ENCODE measurements around the gene SPATA2L. TPM values are rescaled to one million over a fixed set of nuclear protein-coding genes. Genes with fewer than 3 reads are reported as not detected.
A peak's percentile ranks its signal among the peaks of the same experiment; 100 is the strongest.

Gene SPATA2L
- total RNA-seq, 5 donors from 2014 or later (not counting 1 experiment from before 2014, with no cell fraction given) = 14.4 to 24.9 (median 15.9) TPM

DNA sequence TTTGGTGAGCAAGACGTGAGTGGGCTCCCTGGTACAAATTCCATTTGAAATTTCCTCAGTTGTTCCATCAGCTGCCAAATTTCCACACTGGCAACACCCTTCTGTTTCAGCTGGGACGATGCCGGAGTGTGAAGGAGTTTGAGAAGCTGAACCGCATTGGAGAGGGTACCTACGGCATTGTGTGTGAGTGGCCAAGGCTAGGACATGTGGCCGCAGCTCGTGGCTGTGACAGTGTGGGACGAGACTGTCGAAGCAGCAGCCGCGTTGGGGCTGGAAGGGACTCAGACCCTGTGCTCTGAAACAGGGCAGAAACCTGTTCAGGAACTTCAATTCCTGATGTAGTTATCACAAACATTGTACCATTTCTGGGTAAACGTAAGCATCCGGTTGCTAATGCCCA, 12.4 kb downstream of the SPATA2L start:
- POLR2A ChIA-PET = no interaction called here
- Histone ChIP-seq H3K4me3 (ENCODE audit: control insufficient read depth in 1 of 2, extremely low read depth in 1 of 2, low read length in 1 of 2) (no peak overlapping the region), H3K9me3 (no peaks in the 10 kb centered on the region), H3K27me3 (replicated peaks in 1 of 2; ENCODE audit: control insufficient read depth in 2 of 2, extremely low read depth in 1 of 2, insufficient read depth in 2 of 2, low read length in 1 of 2) (no peaks in the 10 kb centered on the region), H3K36me3 (ENCODE audit: control insufficient read depth in 2 of 2, extremely low read depth in 1 of 2, insufficient read depth in 1 of 2, low read length in 1 of 2) (peaks cover 19 to 32% of the 10 kb centered on the region in 2 donors), H3K4me1 (ENCODE audit: control insufficient read depth in 1 of 2, extremely low read depth in 1 of 2, insufficient read depth in 2 of 2, low read length in 2 of 2) (peaks cover 7 to 20% of the 10 kb centered on the region in 2 experiments), H3K27ac (ENCODE audit: low read length) (no peak overlapping the region)
- CTCF ChIA-PET = interaction anchor here in 1 of 2 donors (0.7 kb wide), 1 partner anchor 11 kb away, joined by 4 read pairs; no protein-coding TSS in a partner anchor
- peaks cover 10% of the 10 kb centered on the region for H3K36me3 Mint-ChIP-seq
- 99% methylated on average over 12 of the region's 13 CpGs for WGBS (ENCODE audit: insufficient coverage)
- H3K4me1 Mint-ChIP-seq = peaks cover 15 to 19% (median 17%) of the 10 kb centered on the region in 3 donors
- H3K27me3 Mint-ChIP-seq = no peaks in the 10 kb centered on the region
- H3K9me3 Mint-ChIP-seq = no peaks in the 10 kb centered on the region
- DNase-seq (no peak), ATAC-seq (replicated peaks in 1 of 4) (no peak)
- no peak overlapping the region for H3K27ac Mint-ChIP-seq
- peak overlapping the region in 1 of 3 donors; percentile 4 for H3K4me3 Mint-ChIP-seq

DNA sequence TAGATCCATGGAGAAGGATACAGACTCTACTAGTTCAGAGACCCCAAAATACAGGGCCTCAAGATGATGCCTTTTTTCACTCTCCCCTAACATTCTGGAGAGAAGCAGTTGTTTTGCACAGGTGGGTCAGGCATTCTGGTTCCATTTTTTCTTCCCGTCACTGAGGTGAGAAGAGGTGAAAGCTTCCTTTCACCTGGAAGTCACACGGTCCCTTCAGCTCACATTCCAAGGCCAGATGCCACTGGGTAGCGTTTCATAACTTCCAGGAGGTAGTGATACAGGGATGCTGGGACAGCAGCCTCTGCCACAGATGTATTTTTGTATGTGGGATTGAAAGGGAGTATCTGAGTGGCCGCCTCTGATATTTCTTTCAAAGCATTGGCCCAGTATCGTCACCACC, 13.1 kb downstream of the SPATA2L start:
- H3K27ac ChIP-seq (ENCODE audit: low read length) = no peak overlapping the region
- H3K4me3 ChIP-seq (ENCODE audit: control insufficient read depth in 1 of 2, extremely low read depth in 1 of 2, low read length in 1 of 2) = no peak overlapping the region
- H3K9me3 ChIP-seq = no peaks in the 10 kb centered on the region
- Mint-ChIP-seq H3K36me3 (peaks cover 8% of the 10 kb centered on the region), H3K27me3 (no peaks in the 10 kb centered on the region), H3K9me3 (no peaks in the 10 kb centered on the region), H3K27ac (no peak overlapping the region), H3K4me3 (peak overlapping the region; percentile 86 to 94 (median 91)), H3K4me1 (peaks cover 15 to 19% (median 17%) of the 10 kb centered on the region in 3 donors)
- ChIA-PET POLR2A (no interaction called here), CTCF (interaction anchor here in 1 of 2 donors (0.6 kb wide), 1 partner anchor 95 kb away, joined by 3 read pairs; no protein-coding TSS in a partner anchor)
- H3K4me1 ChIP-seq (ENCODE audit: control insufficient read depth in 1 of 2, extremely low read depth in 1 of 2, insufficient read depth in 2 of 2, low read length in 2 of 2) = peaks cover 7 to 20% of the 10 kb centered on the region in 2 experiments
- 100% methylated on average over 1 of the region's 5 CpGs for WGBS (ENCODE audit: insufficient coverage)
- no peak for ATAC-seq (replicated peaks in 1 of 4)
- H3K36me3 ChIP-seq (ENCODE audit: control insufficient read depth in 2 of 2, extremely low read depth in 1 of 2, insufficient read depth in 1 of 2, low read length in 1 of 2) = peaks cover 13 to 24% of the 10 kb centered on the region in 2 donors
- DNase-seq = no peak
- H3K27me3 ChIP-seq (replicated peaks in 1 of 2; ENCODE audit: control insufficient read depth in 2 of 2, extremely low read depth in 1 of 2, insufficient read depth in 2 of 2, low read length in 1 of 2) = no peaks in the 10 kb centered on the region

DNA sequence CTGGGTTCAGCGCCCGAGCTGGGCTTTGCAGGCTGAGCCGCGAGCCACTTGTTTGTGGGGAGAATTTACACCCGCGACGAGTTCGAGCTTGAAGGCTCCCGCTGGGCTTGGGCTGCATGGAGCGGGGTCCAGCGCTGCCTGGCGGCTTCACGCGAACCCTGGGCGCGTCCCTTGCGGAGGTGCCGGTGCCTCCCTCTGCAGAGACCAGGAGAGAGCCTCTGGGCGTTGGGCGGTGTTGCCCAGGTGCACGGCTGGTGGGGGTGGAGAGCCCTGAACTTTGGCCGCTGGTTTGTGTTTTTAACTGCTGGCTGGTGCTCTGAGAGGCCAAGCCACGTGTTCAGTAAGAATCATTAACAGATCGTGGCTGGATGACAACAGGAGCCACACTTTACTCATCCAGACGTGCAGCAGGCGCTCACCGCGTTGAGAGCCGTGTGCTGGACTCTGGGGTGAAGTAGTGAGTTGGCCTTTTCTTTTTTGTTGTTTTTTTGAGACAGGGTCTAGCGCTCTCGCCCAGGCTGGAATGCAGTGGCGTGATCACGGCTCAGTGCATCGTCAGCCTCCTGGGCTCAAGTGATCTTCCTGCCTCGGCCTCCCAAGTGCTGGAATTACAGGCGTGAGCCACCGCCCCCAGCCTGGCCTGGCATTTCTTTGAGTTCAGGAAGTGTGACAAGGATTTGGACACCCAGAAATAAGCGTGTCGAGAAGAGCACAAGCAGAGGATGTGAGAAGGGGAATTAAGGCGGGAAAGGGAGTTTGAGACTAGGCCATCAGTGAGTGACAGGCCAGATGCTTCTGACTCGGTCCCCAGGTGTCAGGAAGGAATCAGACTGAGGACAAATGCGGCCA, 14.2 kb downstream of the SPATA2L start:
- ATAC-seq (replicated peaks in 1 of 4) (no peak), DNase-seq (peak in 2 of 35 experiments; percentile 16 to 26)
- WGBS (ENCODE audit: insufficient coverage) = 24% methylated on average over 36 of the region's 42 CpGs
- ChIA-PET POLR2A (interaction anchor here (0.6 to 0.7 kb wide), 3 partner anchors 29 to 186 kb away, joined by 3 read pairs; partner anchors contain the start of gene TCF25 (in 1 of the 2)), CTCF (interaction anchor here in 1 of 2 donors (1.5 kb wide), 1 partner anchor 13 kb away, joined by 18 read pairs; no protein-coding TSS in a partner anchor)
- Histone ChIP-seq H3K27ac (ENCODE audit: low read length) (peak overlapping the region; percentile 63), H3K27me3 (replicated peaks in 1 of 2; ENCODE audit: control insufficient read depth in 2 of 2, extremely low read depth in 1 of 2, insufficient read depth in 2 of 2, low read length in 1 of 2) (no peaks in the 10 kb centered on the region), H3K9me3 (no peaks in the 10 kb centered on the region), H3K4me1 (ENCODE audit: control insufficient read depth in 1 of 2, extremely low read depth in 1 of 2, insufficient read depth in 2 of 2, low read length in 2 of 2) (peaks cover 7 to 20% of the 10 kb centered on the region in 2 experiments), H3K4me3 (ENCODE audit: control insufficient read depth in 1 of 2, extremely low read depth in 1 of 2, low read length in 1 of 2) (peak overlapping the region; percentile 67 to 90), H3K36me3 (ENCODE audit: control insufficient read depth in 2 of 2, extremely low read depth in 1 of 2, insufficient read depth in 1 of 2, low read length in 1 of 2) (peaks cover 9 to 17% of the 10 kb centered on the region in 2 donors)
- Mint-ChIP-seq H3K9me3 (no peaks in the 10 kb centered on the region), H3K4me3 (peak overlapping the region; percentile 86 to 94 (median 91)), H3K36me3 (peaks cover 5% of the 10 kb centered on the region), H3K27me3 (no peaks in the 10 kb centered on the region), H3K4me1 (peaks cover 15 to 19% (median 17%) of the 10 kb centered on the region in 3 donors), H3K27ac (peak overlapping the region; percentile 80 to 83)

DNA sequence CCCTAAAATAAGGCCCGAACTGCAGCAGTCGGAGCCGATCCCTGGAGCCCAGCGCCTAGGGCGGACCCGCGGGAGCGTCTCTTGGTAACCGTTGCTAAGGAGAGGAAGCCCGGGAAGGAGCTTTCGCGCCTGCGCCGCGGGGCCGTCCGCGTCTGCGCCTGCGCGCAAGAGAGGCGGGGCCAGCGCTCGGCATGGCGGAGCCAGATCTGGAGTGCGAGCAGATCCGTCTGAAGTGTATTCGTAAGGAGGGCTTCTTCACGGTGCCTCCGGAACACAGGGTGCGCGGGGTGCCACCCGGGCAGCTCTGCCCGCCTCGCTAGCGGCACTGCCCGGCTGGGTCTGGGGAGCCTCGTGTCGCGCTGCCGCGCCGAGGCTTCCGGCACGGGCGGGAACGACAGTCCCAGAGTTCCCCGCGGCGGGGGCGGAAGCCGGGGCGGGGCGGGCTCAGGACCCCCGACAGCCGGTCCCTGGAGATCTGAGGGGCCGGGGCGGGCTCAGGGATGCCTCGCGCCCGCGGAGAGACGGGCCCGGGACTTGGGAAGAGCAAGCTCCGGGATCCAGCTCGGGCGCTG, 14.9 kb downstream of the SPATA2L start, which contains the start of gene CDK10:
Gene CDK10, plus strand, starts transcription at position 170 of the 572 bp plus-strand sequence. Its CDS starts 22 bp downstream, at position 192.
- Mint-ChIP-seq H3K4me3 (peak within 1 kb of the TSS; percentile 86 to 94 (median 91)), H3K27ac (peak within 1 kb of the TSS; percentile 91), H3K4me1 (peaks cover 15 to 19% (median 17%) of the 10 kb centered on the region in 3 donors), H3K9me3 (no peaks in the 10 kb centered on the region), H3K27me3 (no peaks in the 10 kb centered on the region), H3K36me3 (peaks cover 5% of the 10 kb centered on the region)
- H3K36me3 ChIP-seq (ENCODE audit: control insufficient read depth in 2 of 2, extremely low read depth in 1 of 2, insufficient read depth in 1 of 2, low read length in 1 of 2) = peaks cover 4 to 10% of the 10 kb centered on the region in 2 donors
- DNase-seq (peak; percentile 63 to 91 (median 79)), ATAC-seq (replicated peaks in 1 of 4) (peak; percentile 91 to 95 (median 94))
- H3K27me3 ChIP-seq (replicated peaks in 1 of 2; ENCODE audit: control insufficient read depth in 2 of 2, extremely low read depth in 1 of 2, insufficient read depth in 2 of 2, low read length in 1 of 2) = no peaks in the 10 kb centered on the region
- no peaks in the 10 kb centered on the region for H3K9me3 ChIP-seq
- H3K4me1 ChIP-seq (ENCODE audit: control insufficient read depth in 1 of 2, extremely low read depth in 1 of 2, insufficient read depth in 2 of 2, low read length in 2 of 2) = peaks cover 7 to 20% of the 10 kb centered on the region in 2 experiments
- ChIA-PET CTCF (interaction anchor here in 1 of 2 donors (1.5 kb wide), 1 partner anchor 14 kb away, joined by 18 read pairs; no protein-coding TSS in a partner anchor), POLR2A (interaction anchor here (0.6 to 0.7 kb wide), 3 partner anchors 28 to 187 kb away, joined by 3 read pairs; partner anchors contain the start of gene TCF25 (in 1 of the 2))
- H3K4me3 ChIP-seq (ENCODE audit: control insufficient read depth in 1 of 2, extremely low read depth in 1 of 2, low read length in 1 of 2) = peak within 1 kb of the TSS; percentile 67 to 90
- peak within 1 kb of the TSS; percentile 63 for H3K27ac ChIP-seq (ENCODE audit: low read length)
- WGBS (ENCODE audit: insufficient coverage) = under 1% methylated on average over 61 of the region's 67 CpGs

DNA sequence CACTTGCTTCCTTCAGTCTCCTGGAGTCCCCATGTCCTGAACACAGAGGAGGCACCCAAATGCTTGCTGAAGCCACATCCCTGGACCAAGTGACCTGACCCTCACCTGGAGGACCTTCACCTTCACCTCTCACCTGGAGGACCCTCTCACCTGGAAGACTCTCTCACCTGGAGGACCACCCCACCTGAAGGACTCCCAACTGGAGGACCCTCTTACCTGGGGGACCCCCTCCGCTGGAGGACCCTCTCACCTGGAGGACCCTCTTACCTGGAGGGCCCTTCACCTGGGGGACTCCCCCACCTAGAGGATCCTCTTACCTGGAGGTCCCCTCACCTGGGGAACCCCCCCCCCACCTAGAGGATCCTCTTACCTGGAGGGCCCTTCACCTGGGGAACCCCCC, 15.6 kb downstream of the SPATA2L start:
- Mint-ChIP-seq H3K4me1 (peaks cover 15 to 19% (median 17%) of the 10 kb centered on the region in 3 donors), H3K9me3 (no peaks in the 10 kb centered on the region), H3K36me3 (peaks cover 5% of the 10 kb centered on the region), H3K27me3 (no peaks in the 10 kb centered on the region), H3K4me3 (peak overlapping the region; percentile 51 to 91 (median 86)), H3K27ac (peak overlapping the region in 1 of 2 donors; percentile 23)
- no CpG with 5 or more reads among the region's 1 CpG for whole genome bisulfite sequencing (ENCODE audit: insufficient coverage)
- Histone ChIP-seq H3K9me3 (no peaks in the 10 kb centered on the region), H3K27me3 (replicated peaks in 1 of 2; ENCODE audit: control insufficient read depth in 2 of 2, extremely low read depth in 1 of 2, insufficient read depth in 2 of 2, low read length in 1 of 2) (no peaks in the 10 kb centered on the region), H3K36me3 (ENCODE audit: control insufficient read depth in 2 of 2, extremely low read depth in 1 of 2, insufficient read depth in 1 of 2, low read length in 1 of 2) (peaks cover 0 to 6% of the 10 kb centered on the region in 2 donors), H3K4me3 (ENCODE audit: control insufficient read depth in 1 of 2, extremely low read depth in 1 of 2, low read length in 1 of 2) (no peak overlapping the region), H3K27ac (ENCODE audit: low read length) (no peak overlapping the region), H3K4me1 (ENCODE audit: control insufficient read depth in 1 of 2, extremely low read depth in 1 of 2, insufficient read depth in 2 of 2, low read length in 2 of 2) (peaks cover 7 to 20% of the 10 kb centered on the region in 2 experiments)
- POLR2A ChIA-PET = no interaction called here
- DNase-seq (no peak), ATAC-seq (replicated peaks in 1 of 4) (no peak)
- CTCF ChIA-PET = interaction anchor here in 1 of 2 donors (1.5 kb wide), 1 partner anchor 15 kb away, joined by 18 read pairs; no protein-coding TSS in a partner anchor

DNA sequence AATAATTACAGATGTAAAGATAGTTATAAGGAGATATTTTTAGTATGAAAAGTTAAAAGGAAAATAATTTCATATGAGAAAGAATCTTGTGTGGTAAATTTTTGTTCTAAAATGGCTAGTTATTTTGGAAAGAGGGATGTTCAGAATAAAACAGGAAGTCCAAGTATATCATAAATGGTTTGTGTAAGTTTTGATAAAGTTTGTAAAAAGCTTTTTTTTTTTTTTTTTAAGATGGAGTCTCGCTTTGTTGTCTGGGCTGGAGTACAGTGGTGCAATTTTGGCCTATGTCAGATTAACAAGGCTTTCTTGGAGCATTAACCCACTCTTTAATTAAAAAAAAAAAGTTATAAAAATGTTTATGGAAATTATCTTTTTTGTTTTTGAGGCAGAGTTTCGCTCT, 23.2 kb downstream of the SPATA2L start:
- H3K27me3 ChIP-seq (replicated peaks in 1 of 2; ENCODE audit: control insufficient read depth in 2 of 2, extremely low read depth in 1 of 2, insufficient read depth in 2 of 2, low read length in 1 of 2) = no peaks in the 10 kb centered on the region
- no peak overlapping the region for H3K4me3 ChIP-seq (ENCODE audit: control insufficient read depth in 1 of 2, extremely low read depth in 1 of 2, low read length in 1 of 2)
- no peaks in the 10 kb centered on the region for H3K36me3 ChIP-seq (ENCODE audit: control insufficient read depth in 2 of 2, extremely low read depth in 1 of 2, insufficient read depth in 1 of 2, low read length in 1 of 2)
- POLR2A ChIA-PET = interaction anchor here (0.5 to 0.7 kb wide), 3 partner anchors 10 to 368 kb away, joined by 3 to 4 read pairs (median 3); no protein-coding TSS in a partner anchor
- Mint-ChIP-seq H3K4me3 (no peak overlapping the region), H3K9me3 (no peaks in the 10 kb centered on the region), H3K4me1 (no peaks in the 10 kb centered on the region), H3K27ac (no peak overlapping the region), H3K27me3 (no peaks in the 10 kb centered on the region), H3K36me3 (no peaks in the 10 kb centered on the region)
- CTCF ChIA-PET = interaction anchor here in 1 of 2 donors (0.6 kb wide), 1 partner anchor 11 kb away, joined by 4 read pairs; no protein-coding TSS in a partner anchor
- WGBS (ENCODE audit: insufficient coverage) = 86% methylated on average over 1 of the region's 2 CpGs
- H3K4me1 ChIP-seq (ENCODE audit: control insufficient read depth in 1 of 2, extremely low read depth in 1 of 2, insufficient read depth in 2 of 2, low read length in 2 of 2) = no peaks in the 10 kb centered on the region
- DNase-seq = no peak
- no peaks in the 10 kb centered on the region for H3K9me3 ChIP-seq
- no peak for ATAC-seq (replicated peaks in 1 of 4)
- H3K27ac ChIP-seq (ENCODE audit: low read length) = no peak overlapping the region
